HCT116 (cell line): ENCODE results near the gene TLK1.

ENCODE experiments used
- POLR2A ChIP-seq: IDR thresholded peaks from 2 replicates; pipeline ENCODE4 v1.7.0; 2011; ENCODE audit warnings: borderline replicate concordance; ENCODE audit not compliant: insufficient read depth, insufficient read length; ENCODE audit errors: extremely low read depth
- RAD21 ChIP-seq: IDR thresholded peaks from 2 replicates; pipeline ENCODE4 v1.6.1; 2012; ENCODE audit warnings: low read depth, mild to moderate bottlenecking
- ZFX ChIP-seq: fragments of 450-650 bp; IDR thresholded peaks from 2 replicates; pipeline ENCODE4 v1.6.1; 2017
- TF ChIP-seq, protein P1 (sequence below), 3 experiments: fragments of 200-600 bp in 1 of 3; sonication (generic) in 1 of 3; IDR thresholded peaks in 2 of 3; conservative IDR thresholded peaks in 1 of 3; 2 replicates each; pipeline ENCODE4 v1.5.1; 2012 to 2017; ENCODE audit warnings: low read depth in 2 of 3, low read length in 2 of 3, antibody characterized with exemption in 1 of 3, borderline replicate concordance in 1 of 3, control low read depth in 1 of 3, mild to moderate bottlenecking in 1 of 3, mixed read lengths in 1 of 3, mixed run types in 1 of 3, moderate library complexity in 1 of 3; ENCODE audit not compliant: insufficient read depth in 1 of 3

GRCh38 chr2:171201271-171201670, 40.6 kb upstream of the TLK1 start:
- TF ChIP-seq POLR2A (no peak), ZFX (no peak), RAD21 (no peak)
- TF ChIP-seq, protein P1, sequence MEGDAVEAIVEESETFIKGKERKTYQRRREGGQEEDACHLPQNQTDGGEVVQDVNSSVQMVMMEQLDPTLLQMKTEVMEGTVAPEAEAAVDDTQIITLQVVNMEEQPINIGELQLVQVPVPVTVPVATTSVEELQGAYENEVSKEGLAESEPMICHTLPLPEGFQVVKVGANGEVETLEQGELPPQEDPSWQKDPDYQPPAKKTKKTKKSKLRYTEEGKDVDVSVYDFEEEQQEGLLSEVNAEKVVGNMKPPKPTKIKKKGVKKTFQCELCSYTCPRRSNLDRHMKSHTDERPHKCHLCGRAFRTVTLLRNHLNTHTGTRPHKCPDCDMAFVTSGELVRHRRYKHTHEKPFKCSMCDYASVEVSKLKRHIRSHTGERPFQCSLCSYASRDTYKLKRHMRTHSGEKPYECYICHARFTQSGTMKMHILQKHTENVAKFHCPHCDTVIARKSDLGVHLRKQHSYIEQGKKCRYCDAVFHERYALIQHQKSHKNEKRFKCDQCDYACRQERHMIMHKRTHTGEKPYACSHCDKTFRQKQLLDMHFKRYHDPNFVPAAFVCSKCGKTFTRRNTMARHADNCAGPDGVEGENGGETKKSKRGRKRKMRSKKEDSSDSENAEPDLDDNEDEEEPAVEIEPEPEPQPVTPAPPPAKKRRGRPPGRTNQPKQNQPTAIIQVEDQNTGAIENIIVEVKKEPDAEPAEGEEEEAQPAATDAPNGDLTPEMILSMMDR (IDR thresholded peaks at IDR 0.05 in 2 of 3, conservative IDR thresholded peaks at IDR 0.05 in 1 of 3; ENCODE audit: borderline replicate concordance in 1 of 3, insufficient read depth in 1 of 3, low read depth in 2 of 3, low read length in 2 of 3), result no peak
